Ishikawa (cell line): Measurements from ENCODE around the gene C22orf23.

Source experiments
- CEBPB ChIP-seq: IDR thresholded peaks from 2 replicates; pipeline ENCODE4 v1.6.1; 2012
- CREB1 ChIP-seq: IDR thresholded peaks from 2 replicates; pipeline ENCODE4 v1.6.1; 2012; ENCODE audit warnings: low read depth
- EGR1 ChIP-seq: IDR thresholded peaks from 2 replicates; pipeline ENCODE4 v1.6.1; 2012
- EP300 ChIP-seq: IDR thresholded peaks from 2 replicates; pipeline ENCODE4 v1.6.1; 2012; ENCODE audit warnings: borderline replicate concordance
- FOXM1 ChIP-seq: IDR thresholded peaks from 2 replicates; pipeline ENCODE4 v1.6.1; 2012; ENCODE audit warnings: low read depth, borderline replicate concordance
- NFIC ChIP-seq: IDR thresholded peaks from 2 replicates; pipeline ENCODE4 v1.6.1; 2012
- RAD21 ChIP-seq: IDR thresholded peaks from 2 replicates; pipeline ENCODE4 v1.6.1; 2012; ENCODE audit warnings: low read depth
- TAF1 ChIP-seq: IDR thresholded peaks from 2 replicates; pipeline ENCODE4 v1.6.1; 2012; ENCODE audit warnings: low read depth, mild to moderate bottlenecking
- TCF12 ChIP-seq: IDR thresholded peaks from 2 replicates; pipeline ENCODE4 v1.6.1; 2012; ENCODE audit warnings: low read depth
- TEAD4 ChIP-seq: IDR thresholded peaks from 2 replicates; pipeline ENCODE4 v1.6.1; 2012
- USF1 ChIP-seq: IDR thresholded peaks from 2 replicates; pipeline ENCODE4 v1.6.1; 2012
- YY1 ChIP-seq: IDR thresholded peaks from 2 replicates; pipeline ENCODE4 v1.6.1; 2012; ENCODE audit warnings: low read depth
- ZBTB7A ChIP-seq: IDR thresholded peaks from 2 replicates; pipeline ENCODE4 v1.6.1; 2012; ENCODE audit warnings: low read depth
- TF ChIP-seq, protein P1 (sequence below): IDR thresholded peaks from 2 replicates; pipeline ENCODE4 v1.6.1; 2012; ENCODE audit warnings: low read depth, mild to moderate bottlenecking
- TF ChIP-seq, protein P2 (sequence below): IDR thresholded peaks from 2 replicates; pipeline ENCODE4 v1.6.1; 2012

The C22orf23 gene

GRCh38 chr22:37926358-37926757, 27.0 kb downstream of the C22orf23 start:
- TF ChIP-seq TEAD4 (no peak), FOXM1 (no peak), EP300 (no peak), NFIC (no peak), USF1 (no peak), TCF12 (no peak)
- TF ChIP-seq, protein P1, sequence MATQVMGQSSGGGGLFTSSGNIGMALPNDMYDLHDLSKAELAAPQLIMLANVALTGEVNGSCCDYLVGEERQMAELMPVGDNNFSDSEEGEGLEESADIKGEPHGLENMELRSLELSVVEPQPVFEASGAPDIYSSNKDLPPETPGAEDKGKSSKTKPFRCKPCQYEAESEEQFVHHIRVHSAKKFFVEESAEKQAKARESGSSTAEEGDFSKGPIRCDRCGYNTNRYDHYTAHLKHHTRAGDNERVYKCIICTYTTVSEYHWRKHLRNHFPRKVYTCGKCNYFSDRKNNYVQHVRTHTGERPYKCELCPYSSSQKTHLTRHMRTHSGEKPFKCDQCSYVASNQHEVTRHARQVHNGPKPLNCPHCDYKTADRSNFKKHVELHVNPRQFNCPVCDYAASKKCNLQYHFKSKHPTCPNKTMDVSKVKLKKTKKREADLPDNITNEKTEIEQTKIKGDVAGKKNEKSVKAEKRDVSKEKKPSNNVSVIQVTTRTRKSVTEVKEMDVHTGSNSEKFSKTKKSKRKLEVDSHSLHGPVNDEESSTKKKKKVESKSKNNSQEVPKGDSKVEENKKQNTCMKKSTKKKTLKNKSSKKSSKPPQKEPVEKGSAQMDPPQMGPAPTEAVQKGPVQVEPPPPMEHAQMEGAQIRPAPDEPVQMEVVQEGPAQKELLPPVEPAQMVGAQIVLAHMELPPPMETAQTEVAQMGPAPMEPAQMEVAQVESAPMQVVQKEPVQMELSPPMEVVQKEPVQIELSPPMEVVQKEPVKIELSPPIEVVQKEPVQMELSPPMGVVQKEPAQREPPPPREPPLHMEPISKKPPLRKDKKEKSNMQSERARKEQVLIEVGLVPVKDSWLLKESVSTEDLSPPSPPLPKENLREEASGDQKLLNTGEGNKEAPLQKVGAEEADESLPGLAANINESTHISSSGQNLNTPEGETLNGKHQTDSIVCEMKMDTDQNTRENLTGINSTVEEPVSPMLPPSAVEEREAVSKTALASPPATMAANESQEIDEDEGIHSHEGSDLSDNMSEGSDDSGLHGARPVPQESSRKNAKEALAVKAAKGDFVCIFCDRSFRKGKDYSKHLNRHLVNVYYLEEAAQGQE, result no peak

- TF ChIP-seq CREB1 (no peak), YY1 (no peak), EP300 (no peak), RAD21 (no peak), USF1 (no peak), TAF1 (no peak), EGR1 (no peak), TCF12 (no peak), ZBTB7A (no peak), CEBPB (no peak)
- TF ChIP-seq, protein P1, result no peak
Observed at GRCh38 chr22:37925767-37926166, 27.6 kb downstream of the C22orf23 start.

GRCh38 chr22:37925330-37925729, 28.1 kb downstream of the C22orf23 start:
- no peak for TF ChIP-seq TAF1
- TF ChIP-seq, protein P1, result no peak
- TF ChIP-seq TEAD4, result no peak
- TF ChIP-seq EP300, result no peak
- no peak for TF ChIP-seq YY1
- TF ChIP-seq ZBTB7A, result no peak
- TF ChIP-seq CREB1, result no peak
- TF ChIP-seq TCF12, result no peak
- TF ChIP-seq CEBPB, result no peak
- no peak for TF ChIP-seq EGR1
- no peak for TF ChIP-seq RAD21
- no peak for TF ChIP-seq USF1
- TF ChIP-seq, protein P2, sequence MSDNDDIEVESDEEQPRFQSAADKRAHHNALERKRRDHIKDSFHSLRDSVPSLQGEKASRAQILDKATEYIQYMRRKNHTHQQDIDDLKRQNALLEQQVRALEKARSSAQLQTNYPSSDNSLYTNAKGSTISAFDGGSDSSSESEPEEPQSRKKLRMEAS, result no peak
- no peak for TF ChIP-seq NFIC
- no peak for TF ChIP-seq FOXM1

GRCh38 chr22:37924386-37925065, 28.9 kb downstream of the C22orf23 start:
- TF ChIP-seq CEBPB (no peak), EP300 (no peak), TEAD4 (no peak), CREB1 (no peak), NFIC (no peak), EGR1 (no peak), USF1 (no peak), YY1 (no peak), TCF12 (no peak), ZBTB7A (no peak), TAF1 (no peak)
